ENCODE results near the gene APBA2.
"Not testable (repeated sequence)": the region's sequence is repeated elsewhere in the genome, so short reads cannot be mapped to it uniquely, and the experiment has no call there.

APBA2 gene

GRCh38 chr15:29093696-29094343 is 208.0 kb downstream of the APBA2 start:
- DNase-seq, result no peak

GRCh38 chr15:29094711-29095110 is 208.9 kb downstream of the APBA2 start:
- DNase-seq, result no peak

- no peak for DNase-seq
Measured at GRCh38 chr15:29095746-29096145, 210.0 kb downstream of the APBA2 start.

GRCh38 chr15:29097168-29097567 is 211.4 kb downstream of the APBA2 start:
- DNase-seq, result no peak

GRCh38 chr15:29097971-29098370 is 212.2 kb downstream of the APBA2 start:
- DNase-seq, result no peak

- no peak for DNase-seq
Measured at GRCh38 chr15:29098652-29099051, 212.9 kb downstream of the APBA2 start.

- DNase-seq, result no peak
Measured at GRCh38 chr15:29099131-29099880, 213.5 kb downstream of the APBA2 start.

- no peak for DNase-seq
Measured at GRCh38 chr15:29100486-29101000, 214.8 kb downstream of the APBA2 start.

- no peak for DNase-seq
Measured at GRCh38 chr15:29101491-29101890, 215.7 kb downstream of the APBA2 start.

- DNase-seq, result not testable (repeated sequence)
Measured at GRCh38 chr15:29102173-29102794, 216.5 kb downstream of the APBA2 start.

GRCh38 chr15:29102911-29103823 is 217.4 kb downstream of the APBA2 start:
- no peak for DNase-seq

- peak; percentile 19 for DNase-seq
Measured at GRCh38 chr15:29103824-29104565, 218.2 kb downstream of the APBA2 start.

- no peak for DNase-seq
Measured at GRCh38 chr15:29104566-29104880, 218.7 kb downstream of the APBA2 start.

GRCh38 chr15:29105151-29105854 is 219.5 kb downstream of the APBA2 start:
- DNase-seq, result no peak

- DNase-seq, result no peak
Measured at GRCh38 chr15:29106116-29106515, 220.3 kb downstream of the APBA2 start.

GRCh38 chr15:29106551-29107290 is 220.9 kb downstream of the APBA2 start:
- no peak for DNase-seq

- DNase-seq, result no peak
Measured at GRCh38 chr15:29107291-29107890, 221.6 kb downstream of the APBA2 start.

GRCh38 chr15:29107971-29108645 is 222.3 kb downstream of the APBA2 start:
- DNase-seq, result no peak

- no peak for DNase-seq
Measured at GRCh38 chr15:29109762-29110161, 224.0 kb downstream of the APBA2 start.

GRCh38 chr15:29110176-29110575 is 224.4 kb downstream of the APBA2 start:
- DNase-seq, result no peak
